ENCODE results near the gene DOCK6.

DNA sequence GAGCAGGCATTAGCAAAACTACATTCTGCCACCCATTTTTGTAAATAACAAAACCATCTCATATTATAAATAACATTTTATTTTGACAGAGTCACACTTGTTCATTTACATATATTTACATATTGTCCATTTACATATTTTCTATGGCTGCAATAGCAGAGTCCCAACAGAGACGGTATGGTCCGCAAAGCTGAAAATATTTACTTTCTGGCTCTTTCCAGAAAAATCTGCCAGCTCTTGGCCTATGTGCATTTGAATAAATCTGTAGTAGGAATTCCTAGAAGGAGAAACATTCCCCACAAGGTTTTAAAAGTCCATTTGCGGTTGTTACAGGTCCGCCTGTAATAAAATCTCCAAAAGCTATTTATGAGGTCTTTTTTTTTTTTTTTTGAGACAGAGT is 27.9 kb upstream of the DOCK6 start:
- TF ChIP-seq, protein P1, sequence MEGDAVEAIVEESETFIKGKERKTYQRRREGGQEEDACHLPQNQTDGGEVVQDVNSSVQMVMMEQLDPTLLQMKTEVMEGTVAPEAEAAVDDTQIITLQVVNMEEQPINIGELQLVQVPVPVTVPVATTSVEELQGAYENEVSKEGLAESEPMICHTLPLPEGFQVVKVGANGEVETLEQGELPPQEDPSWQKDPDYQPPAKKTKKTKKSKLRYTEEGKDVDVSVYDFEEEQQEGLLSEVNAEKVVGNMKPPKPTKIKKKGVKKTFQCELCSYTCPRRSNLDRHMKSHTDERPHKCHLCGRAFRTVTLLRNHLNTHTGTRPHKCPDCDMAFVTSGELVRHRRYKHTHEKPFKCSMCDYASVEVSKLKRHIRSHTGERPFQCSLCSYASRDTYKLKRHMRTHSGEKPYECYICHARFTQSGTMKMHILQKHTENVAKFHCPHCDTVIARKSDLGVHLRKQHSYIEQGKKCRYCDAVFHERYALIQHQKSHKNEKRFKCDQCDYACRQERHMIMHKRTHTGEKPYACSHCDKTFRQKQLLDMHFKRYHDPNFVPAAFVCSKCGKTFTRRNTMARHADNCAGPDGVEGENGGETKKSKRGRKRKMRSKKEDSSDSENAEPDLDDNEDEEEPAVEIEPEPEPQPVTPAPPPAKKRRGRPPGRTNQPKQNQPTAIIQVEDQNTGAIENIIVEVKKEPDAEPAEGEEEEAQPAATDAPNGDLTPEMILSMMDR (IDR thresholded peaks at IDR 0.05): no peak
- TF ChIP-seq ZFX (IDR thresholded peaks at IDR 0.05; ENCODE audit: borderline replicate concordance): no peak

All from 22Rv1 (cell line).